Measurements from ENCODE around the gene VSTM4. TPM values are rescaled to one million over a fixed set of nuclear protein-coding genes. Genes with fewer than 3 reads are reported as not detected.

Gene VSTM4
- total and polyA plus RNA-seq, 3 donors from 2014 or later: 25.6 to 35.8 (median 26.0) TPM

DNA sequence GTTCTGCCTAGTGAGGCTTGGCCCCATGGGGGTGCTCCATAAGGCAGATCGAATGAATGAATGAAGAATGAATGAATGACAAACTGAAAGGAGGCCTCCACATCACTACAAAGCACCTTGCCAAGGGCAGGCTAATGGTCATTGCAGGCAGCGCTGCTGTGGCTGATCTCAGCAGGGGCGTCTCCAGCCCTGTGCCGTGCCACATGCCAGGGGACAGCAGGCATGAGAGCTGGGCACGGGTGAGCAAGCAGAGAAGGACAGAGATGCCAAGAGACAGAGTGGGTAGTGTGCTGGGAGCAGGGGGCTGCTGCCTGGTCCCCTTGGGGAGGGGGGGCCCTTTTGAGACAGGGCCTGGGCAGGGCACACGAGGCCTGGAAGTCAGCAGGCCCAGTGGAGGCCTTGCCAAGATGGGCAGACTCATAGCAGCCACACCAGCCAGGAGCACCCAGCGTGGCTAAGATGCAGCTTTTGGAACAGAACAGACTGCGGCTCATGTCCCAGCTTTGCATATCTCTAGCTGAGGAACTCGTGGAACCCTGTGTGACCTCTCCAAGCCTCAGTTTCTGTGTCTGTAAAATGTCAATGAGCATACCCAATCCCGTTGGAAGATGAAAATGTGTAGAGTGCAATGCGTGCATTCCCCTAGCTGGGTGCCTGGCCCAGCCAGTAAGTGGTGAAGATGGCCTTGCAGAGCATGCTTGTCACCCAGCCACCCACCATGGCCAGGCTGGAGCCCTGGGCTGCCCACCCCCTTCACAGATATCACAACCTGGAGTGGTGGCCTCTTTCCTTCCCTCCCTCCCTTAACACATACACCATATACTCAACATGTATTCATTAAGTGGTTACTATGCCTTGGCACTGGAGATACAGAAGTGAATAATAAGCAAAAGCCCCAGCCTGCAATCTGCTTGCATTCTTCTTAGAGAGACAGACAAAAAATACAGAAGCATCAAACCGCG, 114.6 kb downstream of the VSTM4 start:
- 85 to 89% methylated on average over 10 to 13 of the region's 13 CpGs for WGBS, 2 donors
- H3K36me3 ChIP-seq (ENCODE audit: low read depth, missing control alignments): no peaks in the 10 kb centered on the region
- no peaks in the 10 kb centered on the region for H3K27me3 ChIP-seq
- intact Hi-C loops (cut with DNase I; ENCODE audit: low total_unique reads): no loop called here
- no peak overlapping the region for H3K4me3 ChIP-seq
- no peak overlapping the region for H3K27ac ChIP-seq
- H3K4me1 ChIP-seq: peaks cover 15% of the 10 kb centered on the region
- H3K9me3 ChIP-seq: no peaks in the 10 kb centered on the region
- DNase-seq: no peak
- no peak for TF ChIP-seq POLR2A (IDR thresholded peaks at IDR 0.05)
- TF ChIP-seq, protein P1, sequence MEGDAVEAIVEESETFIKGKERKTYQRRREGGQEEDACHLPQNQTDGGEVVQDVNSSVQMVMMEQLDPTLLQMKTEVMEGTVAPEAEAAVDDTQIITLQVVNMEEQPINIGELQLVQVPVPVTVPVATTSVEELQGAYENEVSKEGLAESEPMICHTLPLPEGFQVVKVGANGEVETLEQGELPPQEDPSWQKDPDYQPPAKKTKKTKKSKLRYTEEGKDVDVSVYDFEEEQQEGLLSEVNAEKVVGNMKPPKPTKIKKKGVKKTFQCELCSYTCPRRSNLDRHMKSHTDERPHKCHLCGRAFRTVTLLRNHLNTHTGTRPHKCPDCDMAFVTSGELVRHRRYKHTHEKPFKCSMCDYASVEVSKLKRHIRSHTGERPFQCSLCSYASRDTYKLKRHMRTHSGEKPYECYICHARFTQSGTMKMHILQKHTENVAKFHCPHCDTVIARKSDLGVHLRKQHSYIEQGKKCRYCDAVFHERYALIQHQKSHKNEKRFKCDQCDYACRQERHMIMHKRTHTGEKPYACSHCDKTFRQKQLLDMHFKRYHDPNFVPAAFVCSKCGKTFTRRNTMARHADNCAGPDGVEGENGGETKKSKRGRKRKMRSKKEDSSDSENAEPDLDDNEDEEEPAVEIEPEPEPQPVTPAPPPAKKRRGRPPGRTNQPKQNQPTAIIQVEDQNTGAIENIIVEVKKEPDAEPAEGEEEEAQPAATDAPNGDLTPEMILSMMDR (IDR thresholded peaks at IDR 0.05): no peak

DNA sequence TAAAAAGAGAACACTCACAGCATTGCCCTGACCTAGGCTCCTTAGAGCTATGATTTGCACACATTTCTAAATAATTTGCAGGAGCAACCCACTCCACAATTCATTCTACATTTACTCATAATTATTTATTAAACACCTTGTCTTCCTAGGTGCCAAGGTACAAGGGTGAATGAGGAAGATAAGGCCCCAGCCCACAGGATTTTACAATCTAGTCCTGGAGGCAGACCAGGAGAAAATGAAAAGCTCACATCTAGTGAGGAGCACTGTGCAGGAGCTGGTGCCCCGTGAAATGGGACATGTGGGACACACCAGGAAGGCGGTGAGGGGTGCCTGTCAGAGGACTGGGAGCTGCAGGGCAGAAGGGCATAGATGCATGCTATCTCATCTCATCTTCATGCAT, 116.0 kb downstream of the VSTM4 start:
- TF ChIP-seq, protein P1 (IDR thresholded peaks at IDR 0.05): no peak
- no peak for TF ChIP-seq POLR2A (IDR thresholded peaks at IDR 0.05)
- H3K9me3 ChIP-seq: no peaks in the 10 kb centered on the region
- H3K27ac ChIP-seq: no peak overlapping the region
- DNase-seq: no peak
- intact Hi-C loops (cut with DNase I; ENCODE audit: low total_unique reads): no loop called here
- WGBS, 2 donors: 93 to 95% methylated on average over 2 of the region's 2 CpGs
- no peaks in the 10 kb centered on the region for H3K27me3 ChIP-seq
- H3K36me3 ChIP-seq (ENCODE audit: low read depth, missing control alignments): no peaks in the 10 kb centered on the region
- peaks cover 15% of the 10 kb centered on the region for H3K4me1 ChIP-seq
- no peak overlapping the region for H3K4me3 ChIP-seq

DNA sequence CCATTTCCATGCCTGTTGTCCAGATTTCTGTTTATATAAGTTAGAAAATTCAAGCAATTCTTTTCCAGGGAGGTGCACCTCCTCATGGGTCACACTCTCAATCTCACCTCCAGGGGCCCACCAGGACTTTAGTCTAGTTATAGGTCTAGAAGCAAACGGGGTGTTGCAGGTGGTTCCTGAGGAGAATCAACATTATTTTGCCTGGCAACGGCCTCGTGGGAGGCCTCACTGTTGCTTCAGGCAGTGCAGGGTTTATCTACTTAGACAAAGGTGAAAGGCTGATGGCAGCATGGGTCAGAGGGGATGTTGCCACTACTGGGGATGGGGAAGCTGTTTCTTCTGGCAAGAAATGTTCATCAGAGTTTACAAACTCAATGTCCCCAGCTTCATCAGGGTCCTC, 119.0 kb downstream of the VSTM4 start:
- H3K27me3 ChIP-seq: no peaks in the 10 kb centered on the region
- intact Hi-C loops (cut with DNase I; ENCODE audit: low total_unique reads): no loop called here
- WGBS, 2 donors: 53 to 80% methylated on average over 3 of the region's 3 CpGs
- DNase-seq: no peak
- H3K4me3 ChIP-seq: no peak overlapping the region
- H3K27ac ChIP-seq: no peak overlapping the region
- H3K9me3 ChIP-seq: no peaks in the 10 kb centered on the region
- H3K4me1 ChIP-seq: peaks cover 1% of the 10 kb centered on the region
- TF ChIP-seq, protein P1 (IDR thresholded peaks at IDR 0.05): no peak
- no peak for TF ChIP-seq POLR2A (IDR thresholded peaks at IDR 0.05)
- H3K36me3 ChIP-seq (ENCODE audit: low read depth, missing control alignments): no peaks in the 10 kb centered on the region

DNA sequence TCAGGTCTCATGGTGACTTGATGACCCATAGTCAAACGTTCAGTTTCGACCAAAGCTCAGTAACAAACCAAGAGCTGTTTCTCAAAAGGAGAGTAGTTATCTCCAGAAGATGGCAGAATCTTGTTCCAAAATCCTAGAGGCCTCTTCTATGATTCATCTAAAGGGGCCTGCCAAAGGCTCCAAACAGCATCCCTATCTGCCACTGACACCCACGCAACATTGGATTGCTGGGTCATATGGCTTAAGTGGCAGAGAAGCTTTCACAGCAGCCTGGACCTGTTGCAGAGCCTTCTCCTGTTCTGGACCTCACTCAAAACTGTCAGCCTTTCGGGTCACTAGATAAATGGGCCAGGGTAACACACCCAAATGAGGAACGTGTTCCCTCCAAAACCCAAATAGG, 121.7 kb downstream of the VSTM4 start:
- H3K27me3 ChIP-seq: no peaks in the 10 kb centered on the region
- no peak for TF ChIP-seq POLR2A (IDR thresholded peaks at IDR 0.05)
- WGBS, 2 donors: 79 to 96% methylated on average over 4 to 5 of the region's 5 CpGs
- intact Hi-C loops (cut with DNase I; ENCODE audit: low total_unique reads): no loop called here
- H3K4me3 ChIP-seq: no peak overlapping the region
- DNase-seq: no peak
- no peaks in the 10 kb centered on the region for H3K9me3 ChIP-seq
- H3K27ac ChIP-seq: no peak overlapping the region
- H3K36me3 ChIP-seq (ENCODE audit: low read depth, missing control alignments): no peaks in the 10 kb centered on the region
- H3K4me1 ChIP-seq: no peaks in the 10 kb centered on the region

DNA sequence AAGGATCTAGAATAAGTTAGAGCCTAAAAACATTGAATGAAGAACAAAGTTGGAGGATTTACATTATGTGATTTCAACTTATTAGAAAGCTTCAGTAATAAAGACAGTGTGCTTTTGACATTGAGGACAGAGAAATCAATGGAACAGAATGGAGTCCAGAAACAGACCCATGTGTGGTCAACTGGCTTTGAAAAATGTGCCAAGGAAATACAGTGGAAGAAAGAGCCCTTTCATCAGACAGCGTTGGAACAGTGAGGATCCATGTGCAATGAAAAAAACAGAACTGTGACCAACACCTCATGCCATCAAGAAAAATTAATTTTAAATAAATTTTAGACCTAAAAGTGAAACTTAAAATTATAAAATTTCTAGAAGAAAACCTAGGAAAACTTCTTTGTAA, 125.1 kb downstream of the VSTM4 start:
- intact Hi-C loops (cut with DNase I; ENCODE audit: low total_unique reads): no loop called here

More for the DNA sequence above, 125.1 kb downstream of the VSTM4 start:
- 82 to 92% methylated on average over 1 of the region's 1 CpG for WGBS, 2 donors
- no peaks in the 10 kb centered on the region for H3K9me3 ChIP-seq
- TF ChIP-seq POLR2A (IDR thresholded peaks at IDR 0.05): no peak
- TF ChIP-seq, protein P1 (IDR thresholded peaks at IDR 0.05): no peak
- no peaks in the 10 kb centered on the region for H3K27me3 ChIP-seq
- H3K4me3 ChIP-seq: no peak overlapping the region
- no peak overlapping the region for H3K27ac ChIP-seq
- no peaks in the 10 kb centered on the region for H3K4me1 ChIP-seq
- no peak for DNase-seq
- H3K36me3 ChIP-seq (ENCODE audit: low read depth, missing control alignments): no peaks in the 10 kb centered on the region

Measured in testis (tissue), 3 donors.